Measurements from ENCODE around the gene TBX1.

GRCh38 chr22:19811811-19812771 is 51.5 kb downstream of the TBX1 start:
- TF ChIP-seq CTCF (IDR thresholded peaks at IDR 0.05) (no peak), ZFX (IDR thresholded peaks at IDR 0.05; ENCODE audit: borderline replicate concordance) (no peak)

Measured in 22Rv1 (cell line).